Measurements from ENCODE around the gene TOM1L2.

TOM1L2 gene

GRCh38 chr17:17893801-17894644 is 78.2 kb downstream of the TOM1L2 start:
- no peak for DNase-seq

DNA sequence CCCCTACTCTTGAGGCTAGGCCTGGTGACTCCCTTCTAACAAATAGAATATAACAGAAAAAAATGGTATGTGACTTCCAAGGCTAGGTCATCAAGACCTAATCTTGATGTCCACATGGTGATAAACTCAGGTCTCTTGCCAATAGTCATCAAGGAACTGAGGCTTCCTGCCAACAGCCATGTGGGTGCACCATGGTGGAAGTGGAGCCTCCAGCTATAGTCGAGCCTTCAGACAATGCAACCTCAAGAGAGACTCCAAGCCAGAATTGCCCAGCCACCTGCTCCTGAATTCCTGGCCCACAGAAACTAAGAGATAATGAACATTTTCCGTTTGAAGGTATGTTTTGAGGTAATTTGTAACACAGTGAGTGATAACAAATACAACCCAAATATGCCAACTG is 79.5 kb downstream of the TOM1L2 start:
- DNase-seq = no peak

DNA sequence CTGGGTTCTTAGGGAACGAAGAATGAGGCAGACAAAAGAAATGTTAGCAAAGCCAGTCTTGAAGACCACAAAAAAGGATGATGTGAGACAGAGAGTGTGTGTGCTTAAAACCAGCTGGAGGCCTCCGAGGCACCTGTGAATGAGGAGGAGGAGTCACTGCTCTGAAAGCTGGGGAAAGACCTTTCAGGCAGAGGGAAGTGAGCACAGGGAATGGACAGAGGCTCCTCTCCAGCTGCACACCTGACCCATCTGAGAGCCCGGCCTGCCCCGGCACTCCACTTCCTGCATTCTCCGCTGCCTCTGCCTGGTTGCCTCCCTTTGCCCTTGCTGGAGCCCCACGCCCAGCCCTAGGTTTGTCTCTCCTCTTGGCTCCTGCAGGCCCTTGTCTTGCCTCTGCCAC is 80.2 kb downstream of the TOM1L2 start:
- no peak for DNase-seq

DNA sequence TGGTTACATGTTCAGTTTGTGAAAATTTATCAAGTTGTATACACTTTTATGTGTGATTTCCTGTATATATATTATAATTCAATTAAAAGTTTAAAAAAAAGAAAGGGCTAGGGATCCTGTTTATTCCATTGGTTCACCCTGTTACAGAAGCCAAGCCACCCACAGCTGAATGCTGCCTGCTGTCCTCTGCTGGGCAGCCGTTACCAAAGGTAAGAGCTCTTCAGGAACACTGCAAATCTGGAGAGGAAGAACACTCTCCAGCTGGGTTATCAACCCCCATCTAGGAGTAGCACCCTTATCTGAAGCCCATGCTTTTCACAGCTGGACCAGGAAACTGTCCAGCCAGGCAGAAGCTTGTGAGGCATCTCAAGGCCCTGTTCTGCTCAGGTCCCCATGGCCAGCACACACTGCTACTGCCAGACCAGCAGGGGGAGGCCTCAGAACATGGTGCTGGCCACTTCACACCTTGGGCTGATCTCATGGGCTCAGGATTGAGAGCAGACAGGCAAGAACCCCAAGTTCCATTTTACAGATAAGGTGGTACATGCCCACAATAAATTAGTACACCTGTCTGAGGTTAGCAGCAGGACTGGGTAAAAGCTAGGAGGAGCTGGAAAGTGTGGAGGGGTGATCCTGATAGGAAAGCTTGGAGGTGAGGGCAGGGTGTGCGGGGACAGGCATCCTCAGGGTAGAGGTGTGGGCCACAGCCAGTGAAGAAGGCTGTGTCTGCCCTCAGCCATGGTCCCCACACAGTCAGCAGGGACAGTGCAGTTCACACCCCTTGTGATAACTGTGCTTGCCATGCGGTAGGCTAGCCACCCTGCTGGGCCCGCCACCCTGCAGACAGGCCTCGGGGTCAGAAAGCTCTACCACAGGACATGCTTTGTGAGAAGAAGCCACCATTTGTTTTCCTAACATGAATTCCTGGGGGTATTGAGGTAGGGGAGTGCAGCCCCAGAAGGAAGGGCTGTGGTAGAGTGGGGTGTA is 81.1 kb downstream of the TOM1L2 start:
- peak; percentile 33 to 41 for DNase-seq

DNA sequence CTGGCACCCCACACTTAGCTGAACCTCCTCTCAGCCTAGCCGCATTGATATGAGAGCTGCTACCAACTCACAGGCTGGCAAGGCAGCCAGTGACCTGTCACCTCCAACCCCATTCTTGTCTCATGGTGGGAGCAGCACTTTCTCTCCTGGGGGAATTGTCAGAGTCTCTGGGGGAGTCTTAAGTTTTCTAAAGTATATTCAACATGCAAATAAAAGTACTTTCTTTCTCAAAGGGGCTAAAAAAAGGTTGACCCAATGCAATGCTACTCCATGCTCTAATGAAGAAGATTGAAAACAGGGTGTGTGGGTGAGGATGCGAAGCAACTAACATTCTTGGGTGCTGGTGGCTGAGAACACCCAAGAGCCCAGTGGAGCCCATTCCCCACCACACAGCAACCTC is 82.3 kb downstream of the TOM1L2 start:
- no peak for DNase-seq

DNA sequence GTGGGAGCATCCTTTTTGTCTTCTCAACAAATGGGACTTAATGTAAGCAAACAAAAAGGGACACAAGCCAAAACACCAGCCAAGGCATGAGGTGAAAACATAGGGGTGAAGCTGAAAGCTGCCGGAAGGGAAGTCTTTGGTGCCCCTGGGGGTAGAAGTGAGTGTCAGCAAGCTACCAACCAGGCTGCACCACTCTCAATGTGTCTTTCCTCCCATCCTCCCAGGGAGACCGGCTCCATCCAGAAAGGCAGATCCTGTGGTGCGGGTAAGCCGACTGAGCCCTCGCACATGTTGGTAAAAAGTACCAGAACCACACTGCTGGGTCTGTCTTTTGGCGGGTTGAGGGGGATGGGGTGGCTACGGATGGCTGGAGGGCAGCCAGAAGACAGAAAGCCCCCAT is 83.4 kb downstream of the TOM1L2 start:
- DNase-seq = no peak

DNA sequence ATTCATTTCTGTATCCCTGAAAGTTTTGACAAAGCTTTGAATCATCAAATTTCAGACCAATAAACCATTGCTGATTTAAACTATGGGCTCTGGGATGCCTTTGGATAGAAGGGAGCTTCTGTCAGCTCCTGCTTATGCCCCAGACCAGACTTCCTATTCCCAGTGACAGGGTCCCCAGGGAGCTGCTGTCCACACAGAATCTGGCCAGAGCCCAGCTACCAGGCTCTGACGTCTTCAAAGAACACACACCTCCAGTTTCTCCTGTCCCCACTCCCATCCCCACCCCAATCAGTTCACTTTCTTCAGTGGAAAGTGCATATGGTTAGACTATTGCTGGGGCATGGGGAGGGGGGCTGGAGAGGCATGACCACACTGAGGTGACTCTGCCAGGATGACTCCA is 83.8 kb downstream of the TOM1L2 start:
- DNase-seq = no peak

GRCh38 chr17:17887752-17888304 is 84.4 kb downstream of the TOM1L2 start:
- DNase-seq = no peak

GRCh38 chr17:17886726-17887125 is 85.5 kb downstream of the TOM1L2 start:
- DNase-seq = no peak

- no peak for DNase-seq
Measured at GRCh38 chr17:17886226-17886625, 86.0 kb downstream of the TOM1L2 start.

GRCh38 chr17:17884391-17885357 is 87.5 kb downstream of the TOM1L2 start:
- DNase-seq = no peak

- DNase-seq = no peak
Measured at GRCh38 chr17:17883801-17884200, 88.4 kb downstream of the TOM1L2 start.

DNA sequence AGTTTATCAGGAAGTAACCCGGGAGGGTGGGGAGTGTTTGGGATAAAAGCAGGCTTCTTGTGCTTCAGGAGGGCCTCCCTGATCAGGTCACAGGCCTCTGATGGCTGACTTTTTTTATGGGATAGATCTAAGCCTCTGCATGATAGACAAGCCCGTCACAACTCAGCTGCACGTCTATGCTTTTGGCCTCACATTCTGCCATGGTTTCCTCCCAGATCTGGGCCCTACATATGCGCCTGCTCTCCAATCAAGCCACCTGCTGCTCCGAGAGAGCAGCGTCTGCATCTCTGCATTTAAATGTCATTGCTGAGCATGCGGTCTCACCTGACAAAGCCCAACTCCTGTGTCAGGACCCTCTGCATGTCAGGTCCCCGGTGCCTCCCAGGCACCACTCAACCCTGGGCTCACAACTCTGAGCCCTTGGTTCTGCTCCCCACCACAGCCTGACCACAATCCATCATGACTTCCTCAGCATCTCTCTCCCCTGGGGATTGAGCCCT is 90.1 kb downstream of the TOM1L2 start:
- no peak for DNase-seq

DNA sequence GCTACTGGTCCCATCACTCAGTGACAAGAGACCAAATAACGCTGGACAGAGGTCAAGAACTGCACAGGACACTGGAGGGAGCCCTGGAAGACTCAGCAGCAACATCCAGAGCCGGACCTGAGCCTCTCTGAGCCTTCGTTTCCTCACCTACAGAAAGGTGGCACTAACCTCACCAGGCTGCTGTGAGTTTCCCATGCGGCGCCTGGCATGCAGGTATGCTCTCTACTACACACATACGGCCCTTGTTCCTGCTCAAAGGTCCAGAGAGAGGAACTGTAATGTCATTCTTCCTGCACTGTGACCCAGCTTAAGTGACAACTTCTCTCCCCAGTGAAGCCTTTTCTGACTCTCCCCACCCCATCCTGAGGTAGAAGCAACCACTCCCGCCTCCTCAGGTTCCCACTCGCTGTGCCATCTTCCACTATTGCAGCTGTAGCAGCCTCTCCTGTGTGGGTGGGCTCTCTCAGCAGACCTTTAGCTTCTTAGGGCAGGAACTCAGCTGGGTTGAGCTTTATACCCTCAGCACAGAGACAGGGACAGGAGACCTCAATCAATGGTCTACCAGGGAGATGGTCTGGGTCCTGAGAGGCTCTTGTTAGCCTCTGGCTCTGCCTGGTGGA is 91.5 kb downstream of the TOM1L2 start:
- no peak for DNase-seq

DNA sequence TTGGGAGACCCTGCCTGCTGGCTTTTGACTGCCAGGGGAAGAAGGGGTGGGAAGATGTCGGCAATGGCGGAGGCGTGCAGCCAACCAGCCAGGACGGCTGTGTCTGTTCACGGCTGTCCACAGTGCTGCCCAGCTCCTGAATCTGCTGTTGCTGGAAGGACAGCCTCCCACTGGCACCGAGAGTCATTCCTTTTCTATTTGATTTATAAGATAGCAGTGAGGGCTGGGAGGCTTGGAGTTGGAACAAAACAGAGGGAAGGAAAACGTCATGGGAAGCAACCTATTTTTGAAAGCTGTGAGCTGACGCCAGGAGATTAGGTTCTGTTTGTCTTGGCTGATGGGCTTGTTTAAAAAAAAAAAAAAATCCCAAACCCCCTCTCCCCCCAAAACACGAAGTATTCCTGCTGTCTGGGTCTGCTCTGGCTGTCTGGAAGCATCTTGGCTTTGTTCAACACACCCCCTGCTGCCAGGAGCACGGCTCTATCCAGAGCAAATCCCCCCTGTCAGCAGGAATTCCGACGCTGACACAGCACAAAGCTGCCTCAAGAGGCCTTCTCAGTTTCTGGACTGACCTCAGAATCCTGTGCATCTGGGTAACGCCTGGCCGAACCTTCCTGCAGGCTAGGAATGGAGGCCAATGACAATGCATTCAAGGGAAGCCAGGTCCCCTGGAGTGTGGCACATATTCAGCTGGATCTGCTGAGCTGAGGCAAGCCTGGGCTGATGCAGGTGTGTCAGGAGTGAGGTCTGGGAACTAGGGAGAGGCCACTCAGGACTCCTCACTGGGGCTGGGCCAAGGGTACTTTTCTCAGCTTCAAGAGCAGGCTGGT is 94.5 kb downstream of the TOM1L2 start:
- DNase-seq = no peak

- no peak for DNase-seq
Measured at GRCh38 chr17:17876959-17877528, 95.2 kb downstream of the TOM1L2 start.

DNA sequence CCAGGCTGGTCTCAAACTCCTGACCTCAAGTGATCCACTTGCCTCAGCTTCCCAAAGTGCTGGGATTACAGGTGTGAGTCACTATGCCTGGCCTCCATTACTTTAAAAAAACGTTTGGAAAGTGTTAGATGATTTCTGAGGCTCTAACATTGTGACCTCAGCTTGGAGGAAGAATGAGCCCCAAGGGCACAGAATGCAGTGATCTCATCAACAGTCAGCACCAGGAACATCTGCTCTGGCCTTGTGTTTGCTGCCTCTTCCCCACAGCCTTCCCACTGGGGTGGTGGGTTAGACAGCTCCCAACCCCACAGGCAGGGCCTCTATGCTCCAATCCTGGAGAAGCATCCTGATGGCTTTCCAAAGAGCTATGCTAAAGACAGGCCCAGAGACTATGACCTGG is 97.7 kb downstream of the TOM1L2 start:
- no peak for DNase-seq

- DNase-seq = no peak
Measured at GRCh38 chr17:17873450-17873991, 98.7 kb downstream of the TOM1L2 start.

- no peak for DNase-seq
Measured at GRCh38 chr17:17872547-17873345, 99.5 kb downstream of the TOM1L2 start.

Measured in activated CD4-positive, alpha-beta T cell treated with anti-CD3 and anti-CD28 coated beads for 4 hours (primary cell).